ENCODE data around the gene ADCY4. TPM values are rescaled to one million over a fixed set of nuclear protein-coding genes. Genes with fewer than 3 reads are reported as not detected.

Gene ADCY4
- total RNA-seq, 2 experiments from 2014 or later: 2.0 to 3.4 TPM

GRCh38 chr14:24361326-24361725 lies 26.5 kb upstream of the ADCY4 start:
- no peak for DNase-seq (ENCODE audit: low spot score)
- intact Hi-C loops (cut with micrococcal nuclease; ENCODE audit: unreplicated experiment): loop anchor here (10.0 kb wide), 1 partner anchor 797 kb away; the partner anchor contains the start of gene AP1G2
- no peaks in the 10 kb centered on the region for H3K36me3 ChIP-seq (ENCODE audit: insufficient read depth, low read length)
- H3K79me2 ChIP-seq (ENCODE audit: insufficient read depth, low read depth, low read length): no peaks in the 10 kb centered on the region
- no peaks in the 10 kb centered on the region for H3K9me2 ChIP-seq (ENCODE audit: insufficient read depth, low read length)
- BruUV-seq (replicated peaks): no TSS peak
- ChIA-PET POLR2A (interaction anchor here (0.9 to 4.0 kb wide), 4 partner anchors 15 to 70 kb away, joined by 3 to 17 read pairs (median 5); partner anchors contain the start of genes CBLN3 and KHNYN), CTCF (ENCODE audit: unreplicated experiment) (interaction anchor here (1.1 to 2.2 kb wide), 3 partner anchors 21 to 75 kb away, joined by 3 to 14 read pairs (median 4); partner anchors contain the start of gene RIPK3)
- H4K20me1 ChIP-seq (ENCODE audit: insufficient read depth, low read length): no peaks in the 10 kb centered on the region
- peaks cover 15% of the 10 kb centered on the region for H3K4me1 ChIP-seq (ENCODE audit: insufficient read depth, low read length, poor library complexity, severe bottlenecking)
- H3K4me2 ChIP-seq (ENCODE audit: low read length): no peak overlapping the region
- H3K4me3 ChIP-seq (ENCODE audit: low read depth, low read length, poor library complexity, severe bottlenecking): no peak overlapping the region
- H3K9me3 ChIP-seq (ENCODE audit: low read length): no peaks in the 10 kb centered on the region
- no peak overlapping the region for H3K27ac ChIP-seq (ENCODE audit: low read depth, low read length, poor library complexity, severe bottlenecking)
- no peak overlapping the region for H2AFZ ChIP-seq (ENCODE audit: low read length)
- TF ChIP-seq EZH2phosphoT487 (IDR thresholded peaks at IDR 0.05; ENCODE audit: borderline replicate concordance, low read depth, low read length): no peak
- no peak for TF ChIP-seq CTCF (conservative IDR thresholded peaks at IDR 0.05; ENCODE audit: low read length)

- Histone ChIP-seq H3K9me2 (ENCODE audit: insufficient read depth, low read length) (no peaks in the 10 kb centered on the region), H3K4me2 (ENCODE audit: low read length) (no peak overlapping the region), H3K36me3 (ENCODE audit: insufficient read depth, low read length) (no peaks in the 10 kb centered on the region), H3K79me2 (ENCODE audit: insufficient read depth, low read depth, low read length) (no peaks in the 10 kb centered on the region), H2AFZ (ENCODE audit: low read length) (no peak overlapping the region), H3K9me3 (ENCODE audit: low read length) (no peaks in the 10 kb centered on the region), H3K4me3 (ENCODE audit: low read depth, low read length, poor library complexity, severe bottlenecking) (no peak overlapping the region), H4K20me1 (ENCODE audit: insufficient read depth, low read length) (no peaks in the 10 kb centered on the region), H3K4me1 (ENCODE audit: insufficient read depth, low read length, poor library complexity, severe bottlenecking) (peaks cover 6% of the 10 kb centered on the region), H3K27ac (ENCODE audit: low read depth, low read length, poor library complexity, severe bottlenecking) (no peak overlapping the region)
- intact Hi-C loops (cut with micrococcal nuclease; ENCODE audit: unreplicated experiment): loop anchor here (10.0 kb wide), 1 partner anchor 795 kb away; the partner anchor contains the start of gene AP1G2
- CTCF ChIA-PET (ENCODE audit: unreplicated experiment): interaction anchor here (0.9 kb wide), 1 partner anchor 26 kb away, joined by 3 read pairs; no protein-coding TSS in a partner anchor
- POLR2A ChIA-PET: interaction anchor here (4.0 kb wide), 1 partner anchor 71 kb away, joined by 17 read pairs; the partner anchor contains the start of genes CBLN3 and KHNYN
- DNase-seq (ENCODE audit: low spot score): no peak
- no peak for TF ChIP-seq CTCF (conservative IDR thresholded peaks at IDR 0.05; ENCODE audit: low read length)
- no peak for TF ChIP-seq EZH2phosphoT487 (IDR thresholded peaks at IDR 0.05; ENCODE audit: borderline replicate concordance, low read depth, low read length)
- BruUV-seq (replicated peaks): no TSS peak
These were observed 25.4 kb upstream of the ADCY4 start for GRCh38 chr14:24360281-24360680.

- Histone ChIP-seq H4K20me1 (ENCODE audit: insufficient read depth, low read length) (no peaks in the 10 kb centered on the region), H3K4me3 (ENCODE audit: low read depth, low read length, poor library complexity, severe bottlenecking) (no peak overlapping the region), H3K9me3 (ENCODE audit: low read length) (no peaks in the 10 kb centered on the region), H3K4me1 (ENCODE audit: insufficient read depth, low read length, poor library complexity, severe bottlenecking) (no peaks in the 10 kb centered on the region), H3K79me2 (ENCODE audit: insufficient read depth, low read depth, low read length) (no peaks in the 10 kb centered on the region), H2AFZ (ENCODE audit: low read length) (no peak overlapping the region), H3K4me2 (ENCODE audit: low read length) (no peak overlapping the region), H3K36me3 (ENCODE audit: insufficient read depth, low read length) (no peaks in the 10 kb centered on the region), H3K27ac (ENCODE audit: low read depth, low read length, poor library complexity, severe bottlenecking) (no peak overlapping the region), H3K9me2 (ENCODE audit: insufficient read depth, low read length) (no peaks in the 10 kb centered on the region)
- ChIA-PET CTCF (ENCODE audit: unreplicated experiment) (no interaction called here), POLR2A (interaction anchor here (0.7 kb wide), 1 partner anchor 577 kb away, joined by 3 read pairs; no protein-coding TSS in a partner anchor)
- no peak for DNase-seq (ENCODE audit: low spot score)
- intact Hi-C loops (cut with micrococcal nuclease; ENCODE audit: unreplicated experiment): no loop called here
- TF ChIP-seq EZH2phosphoT487 (IDR thresholded peaks at IDR 0.05; ENCODE audit: borderline replicate concordance, low read depth, low read length): no peak
- BruUV-seq (replicated peaks): no TSS peak
These were observed 21.3 kb upstream of the ADCY4 start for GRCh38 chr14:24356208-24356607.
